Measurements from ENCODE around the gene TTC21B.

Gene TTC21B

DNA sequence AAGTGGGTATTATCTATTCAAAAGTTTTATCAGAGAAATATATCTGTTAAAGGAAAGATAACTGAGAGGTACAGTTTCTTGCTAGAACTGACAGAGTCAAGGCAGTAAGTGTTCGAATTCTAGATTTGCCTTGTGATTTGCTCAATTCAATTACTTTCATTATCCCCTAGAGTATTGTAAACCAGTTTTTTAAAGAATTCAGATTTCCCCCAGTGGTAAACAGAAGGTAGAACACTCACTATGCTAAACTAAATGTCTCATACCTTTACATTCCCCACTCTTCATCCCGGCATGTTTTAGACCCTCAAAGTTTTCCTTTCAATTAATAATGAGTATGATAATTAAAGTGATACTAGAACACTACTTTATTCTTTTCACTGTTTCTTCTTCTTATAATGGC, 28.6 kb downstream of the TTC21B start:
- FAIRE-seq (no peak), DNase-seq (ENCODE audit: low spot score) (no peak)

GRCh38 chr2:165920748-165921147, 32.8 kb downstream of the TTC21B start:
- no peak for DNase-seq (ENCODE audit: low spot score)
- FAIRE-seq: no peak

GRCh38 chr2:165913636-165914035, 39.9 kb downstream of the TTC21B start:
- no peak for FAIRE-seq
- no peak for DNase-seq (ENCODE audit: low spot score)

GRCh38 chr2:165911981-165912380, 41.6 kb downstream of the TTC21B start:
- FAIRE-seq (no peak), DNase-seq (ENCODE audit: low spot score) (no peak)

- FAIRE-seq (no peak), DNase-seq (ENCODE audit: low spot score) (no peak)
These were observed 42.3 kb downstream of the TTC21B start for GRCh38 chr2:165911231-165911630.

DNA sequence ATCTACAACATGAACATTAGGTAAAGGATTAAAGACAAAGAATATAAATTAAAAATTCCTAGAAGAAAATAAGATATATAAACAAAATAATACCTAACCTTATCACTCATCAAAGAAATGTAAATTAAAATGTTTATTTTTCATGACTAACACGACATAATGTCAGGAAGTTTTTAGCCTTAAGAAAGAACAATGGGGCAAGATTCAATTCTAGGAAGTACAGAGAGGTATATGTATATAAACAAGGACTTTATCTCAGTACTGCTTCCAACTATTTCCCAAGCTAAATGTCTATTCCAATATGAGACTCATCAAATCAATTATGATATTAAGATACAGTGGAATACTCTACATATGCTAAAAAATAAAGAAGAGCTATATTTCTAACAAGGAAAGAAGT, 44.1 kb downstream of the TTC21B start:
- DNase-seq (ENCODE audit: low spot score) (no peak), FAIRE-seq (no peak)

GRCh38 chr2:165905854-165906253, 47.7 kb downstream of the TTC21B start:
- FAIRE-seq (no peak), DNase-seq (ENCODE audit: low spot score) (no peak)

- no peak for DNase-seq (ENCODE audit: low spot score)
- FAIRE-seq: no peak
These were observed 48.3 kb downstream of the TTC21B start for GRCh38 chr2:165905269-165905668.

DNA sequence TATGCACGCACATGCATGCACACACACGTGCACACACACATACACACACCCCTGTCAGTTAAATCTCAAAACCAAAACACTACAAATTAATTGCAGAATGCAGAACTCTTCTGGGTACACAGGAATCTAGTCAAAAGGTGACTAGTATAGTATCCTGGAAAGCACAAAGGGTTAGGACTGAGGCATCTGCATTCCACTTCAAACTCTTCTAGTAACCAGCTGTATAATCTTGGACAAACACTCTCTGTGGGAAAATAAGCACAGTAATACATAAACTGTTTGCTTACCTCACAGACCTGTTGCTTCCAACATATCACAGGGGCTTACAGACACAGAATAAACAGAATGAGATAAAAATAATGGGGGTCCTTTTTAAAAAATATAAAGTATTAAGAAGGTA, 49.1 kb downstream of the TTC21B start:
- FAIRE-seq: no peak

GRCh38 chr2:165903406-165903805, 50.2 kb downstream of the TTC21B start:
- DNase-seq (ENCODE audit: low spot score) (no peak), FAIRE-seq (no peak)

More for the DNA sequence above, 49.1 kb downstream of the TTC21B start:
- no peak for DNase-seq (ENCODE audit: low spot score)

GRCh38 chr2:165902934-165903333, 50.6 kb downstream of the TTC21B start:
- FAIRE-seq: no peak
- DNase-seq (ENCODE audit: low spot score): no peak

DNA sequence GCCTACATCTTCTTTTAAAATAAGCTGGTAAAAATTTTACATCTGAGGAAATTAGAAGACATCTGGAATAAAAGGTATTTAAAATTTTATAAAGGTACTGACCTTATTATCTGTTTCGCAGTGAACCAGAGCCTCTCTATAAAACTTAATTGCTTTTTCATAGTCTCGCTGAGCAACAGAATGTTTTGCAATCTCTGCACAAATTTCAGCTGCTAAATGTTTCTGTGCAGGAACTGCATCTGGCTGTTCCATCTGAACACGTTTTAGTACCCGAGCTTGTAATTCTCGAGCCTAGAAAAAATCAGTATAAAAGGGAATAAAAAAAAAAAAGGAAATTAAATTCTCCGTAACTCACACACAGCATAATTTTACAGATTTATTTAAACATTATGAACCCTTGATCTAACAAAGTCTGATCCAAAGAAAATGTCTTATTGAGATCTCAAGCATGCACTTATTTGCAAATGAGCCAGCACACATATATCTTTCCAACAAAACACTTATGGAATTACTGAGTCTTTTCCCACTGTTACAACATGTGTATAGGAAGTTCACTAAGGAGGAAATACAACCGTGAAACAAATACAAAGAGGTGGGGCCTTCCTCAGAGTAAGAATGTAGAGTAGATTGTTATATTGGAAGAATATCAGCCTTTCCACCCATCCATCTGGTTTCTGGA, 51.8 kb downstream of the TTC21B start:
- DNase-seq (ENCODE audit: low spot score): no peak

GRCh38 chr2:165899311-165899710, 54.3 kb downstream of the TTC21B start:
- DNase-seq (ENCODE audit: low spot score): no peak
- no peak for FAIRE-seq

More for the DNA sequence above, 51.8 kb downstream of the TTC21B start:
- FAIRE-seq: no peak

GRCh38 chr2:165898381-165898780, 55.2 kb downstream of the TTC21B start:
- DNase-seq (ENCODE audit: low spot score): no peak
- no peak for FAIRE-seq

- no peak for FAIRE-seq
- DNase-seq (ENCODE audit: low spot score): no peak
These were observed 55.9 kb downstream of the TTC21B start for GRCh38 chr2:165897726-165898125.

GRCh38 chr2:165897074-165897473, 56.5 kb downstream of the TTC21B start:
- FAIRE-seq (peak; percentile 40), DNase-seq (ENCODE audit: low spot score) (no peak)

DNA sequence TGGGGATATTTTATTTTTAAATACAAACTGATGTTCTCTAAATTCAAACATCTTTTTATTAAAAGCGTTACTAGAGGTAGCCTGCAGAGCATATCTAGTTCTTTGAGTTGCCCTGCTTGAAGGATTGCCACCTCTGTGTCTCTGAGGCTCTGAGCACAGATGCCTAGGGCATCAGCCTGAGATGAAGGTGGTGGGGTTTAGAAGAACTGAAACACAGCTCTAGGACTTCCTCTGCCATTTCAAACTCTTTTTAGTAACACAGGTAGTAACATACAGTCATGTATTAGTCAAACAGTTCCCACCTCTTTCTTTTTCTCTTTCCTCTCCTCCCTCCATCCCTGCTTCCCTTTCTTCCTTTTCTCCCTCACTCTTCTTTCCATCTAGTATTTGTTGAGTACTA, 57.6 kb downstream of the TTC21B start:
- FAIRE-seq (no peak), DNase-seq (ENCODE audit: low spot score) (no peak)

- FAIRE-seq (no peak), DNase-seq (ENCODE audit: low spot score) (no peak)
These were observed 60.0 kb downstream of the TTC21B start for GRCh38 chr2:165893556-165893955.

DNA sequence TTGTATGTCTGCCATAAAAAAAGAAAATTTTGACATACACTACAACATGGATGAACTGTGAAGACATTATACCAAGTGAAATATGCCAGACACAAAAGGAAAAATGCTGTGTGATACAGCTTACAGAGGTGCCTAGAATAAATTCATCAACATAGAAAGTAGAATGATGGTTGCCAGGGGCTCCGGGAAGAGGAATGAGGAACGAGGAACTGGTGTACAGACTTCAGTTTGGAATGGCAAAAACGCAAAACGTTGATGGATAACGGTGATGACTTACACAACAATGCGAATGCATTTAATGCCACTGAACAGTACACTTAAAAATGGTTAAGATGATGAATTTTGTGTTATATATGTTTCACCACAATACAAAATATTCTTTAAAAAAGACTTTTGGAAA, 61.0 kb downstream of the TTC21B start:
- no peak for FAIRE-seq

DNA sequence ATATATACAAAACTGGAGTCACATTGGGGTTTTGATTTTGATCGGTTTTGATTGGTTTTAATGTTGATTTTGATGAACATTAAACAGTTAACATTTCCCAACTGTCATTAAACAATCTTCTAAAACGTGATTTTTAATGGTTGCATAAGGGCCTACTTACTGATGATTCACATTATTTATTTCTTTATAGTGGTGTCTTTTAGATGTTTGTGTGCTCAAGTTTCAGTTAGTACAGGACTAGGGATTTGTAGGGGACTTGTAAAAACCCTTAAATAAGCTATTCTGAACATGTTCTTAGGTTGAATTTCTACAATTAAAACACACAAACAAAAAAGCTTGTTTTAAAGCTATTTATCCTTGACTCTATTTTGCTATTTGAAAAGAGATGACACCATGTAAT, 61.6 kb downstream of the TTC21B start:
- FAIRE-seq (no peak), DNase-seq (ENCODE audit: low spot score) (no peak)

More for the DNA sequence above, 61.0 kb downstream of the TTC21B start:
- no peak for DNase-seq (ENCODE audit: low spot score)

DNA sequence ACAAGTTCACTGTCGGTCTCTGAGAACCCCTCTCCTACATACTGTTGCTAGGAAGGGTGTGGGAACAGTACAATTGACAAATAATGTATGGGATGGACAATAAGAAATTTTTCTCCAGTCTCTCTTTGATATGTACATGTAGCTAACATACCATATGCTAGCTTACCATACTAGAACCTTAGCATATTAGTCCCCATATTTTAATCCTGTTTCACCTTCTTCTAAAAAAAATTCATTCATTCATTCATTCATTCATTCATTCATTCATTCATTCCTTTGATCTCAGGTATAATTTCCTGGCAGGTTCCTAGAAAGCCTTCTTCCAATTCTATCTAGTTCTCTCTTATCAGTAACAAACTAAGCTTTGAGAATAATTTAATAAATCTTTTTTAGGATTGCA, 62.2 kb downstream of the TTC21B start:
- FAIRE-seq (no peak), DNase-seq (ENCODE audit: low spot score) (no peak)

DNA sequence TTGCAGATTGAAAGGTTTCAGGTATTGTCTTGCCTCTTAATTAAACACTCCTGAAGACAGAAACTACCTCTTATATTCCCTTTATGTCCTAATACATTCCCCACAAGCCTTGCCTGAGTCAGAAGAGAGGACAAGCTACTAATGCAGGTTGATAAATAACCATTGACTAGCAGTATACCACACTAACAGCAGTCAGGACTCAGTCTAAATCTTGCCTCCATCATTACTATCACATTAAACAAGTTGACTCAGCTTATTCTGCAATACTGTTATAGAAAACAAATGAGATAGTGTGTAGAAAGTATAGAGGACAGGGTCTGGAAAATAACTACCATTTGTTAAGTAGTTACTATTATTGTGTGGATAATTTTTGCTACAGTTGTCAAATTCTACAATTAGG, 63.8 kb downstream of the TTC21B start:
- no peak for DNase-seq (ENCODE audit: low spot score)
- no peak for FAIRE-seq

DNA sequence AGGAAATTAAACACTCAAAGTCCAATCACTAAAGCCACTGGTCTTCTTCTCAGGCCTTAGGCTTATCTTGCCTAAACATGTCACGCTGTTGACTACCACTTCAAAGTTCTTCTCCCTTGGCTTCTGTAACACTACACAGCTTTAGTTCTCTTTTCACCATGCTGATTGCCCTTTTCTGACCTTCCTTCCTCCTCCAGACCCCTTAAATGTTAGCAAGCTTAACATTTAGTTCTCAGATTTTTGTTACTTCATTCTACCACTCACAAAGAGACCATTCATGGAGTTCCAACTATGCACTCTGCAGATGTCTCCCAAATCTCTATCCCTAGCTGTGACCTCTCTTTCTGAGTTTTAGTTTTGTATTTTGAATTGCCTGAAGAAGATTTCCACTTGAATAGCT, 64.4 kb downstream of the TTC21B start:
- DNase-seq (ENCODE audit: low spot score) (no peak), FAIRE-seq (no peak)

DNA sequence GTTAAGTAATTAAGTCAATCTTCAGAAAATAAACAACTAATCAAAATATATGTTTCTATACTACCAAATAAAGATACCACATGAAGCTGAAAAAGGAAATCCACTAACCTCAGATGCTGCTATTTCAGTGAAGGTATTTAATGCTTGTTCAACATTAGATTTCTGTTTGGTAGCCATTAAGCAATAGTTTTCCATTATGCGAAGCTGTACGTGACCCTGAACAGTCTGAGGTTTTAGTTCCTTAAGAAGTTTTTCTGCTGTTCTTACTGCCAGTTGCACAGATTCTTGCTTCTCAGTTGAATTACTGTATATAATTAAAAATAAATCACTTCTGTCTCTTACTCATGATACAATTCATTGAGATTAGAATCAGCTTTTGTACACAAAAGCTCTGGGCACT, 65.4 kb downstream of the TTC21B start:
- no peak for FAIRE-seq
- DNase-seq (ENCODE audit: low spot score): no peak

All from urothelium cell line (cell line).